GM12891 (cell line): Measurements from ENCODE around the gene ILRUN.

ENCODE experiments used
- POLR2A ChIP-seq: IDR thresholded peaks from 2 replicates; pipeline ENCODE4 v1.6.1; 2011; ENCODE audit warnings: low read depth, low read length, control low read depth
- POLR2AphosphoS5 ChIP-seq: IDR thresholded peaks from 2 replicates; pipeline ENCODE4 v1.6.1; 2011; ENCODE audit warnings: low read depth, low read length, control low read depth
- SPI1 ChIP-seq: IDR thresholded peaks from 2 replicates; pipeline ENCODE4 v1.6.1; 2011; ENCODE audit warnings: low read depth, low read length, control low read depth

- TF ChIP-seq POLR2A (no peak), POLR2AphosphoS5 (0 out of 2 replicates have a peak, but pooled peaks have one; percentile 3), SPI1 (no peak)
Measured at GRCh38 chr6:34673064-34673463, 23.5 kb downstream of the ILRUN start.
